Measurements from ENCODE around the gene TRMT44. TPM values are rescaled to one million over a fixed set of nuclear protein-coding genes. Genes with fewer than 3 reads are reported as not detected.

Gene TRMT44
- total and polyA plus RNA-seq, 2 of the 13 experiments (the other 11 are each of a cell fraction or from before 2014, with no cell fraction given): 5.8 to 8.6 TPM

DNA sequence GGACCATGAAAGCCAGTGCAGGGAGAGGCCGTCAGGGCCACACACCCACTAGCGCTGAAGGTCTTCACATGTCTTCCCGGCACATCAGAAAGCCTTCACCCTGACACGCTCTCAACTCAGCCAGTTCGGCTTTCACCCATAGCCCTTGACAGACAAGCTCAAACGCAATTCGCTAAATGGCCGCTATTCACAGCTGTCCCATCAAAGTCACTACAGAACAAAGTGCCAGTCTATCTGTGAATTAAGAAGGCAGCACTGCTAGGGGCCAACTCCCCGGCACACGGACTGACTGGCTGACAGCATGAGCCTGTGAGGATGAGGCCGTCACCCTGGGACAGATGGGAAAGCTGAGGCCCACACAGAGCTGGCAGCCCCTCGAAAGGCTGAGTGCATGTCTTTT, 45.8 kb upstream of the TRMT44 start:
- Histone ChIP-seq H2AFZ (ENCODE audit: low read length) (no peak overlapping the region), H3K4me2 (ENCODE audit: low read depth, low read length) (no peak overlapping the region), H3K36me3 (replicated peaks in 1 of 2; ENCODE audit: control insufficient read depth in 1 of 2, insufficient read depth in 2 of 2, low read length in 2 of 2) (peaks cover 0 to 23% of the 10 kb centered on the region in 2 experiments; a peak in 3 of 5 replicates), H3K9me3 (ENCODE audit: low read length) (no peaks in the 10 kb centered on the region), H3K9ac (ENCODE audit: insufficient read depth, low read depth, low read length) (no peak overlapping the region), H3K4me3 (replicated peaks in 1 of 3; ENCODE audit: insufficient read depth in 1 of 3, low read depth in 2 of 3, low read length in 3 of 3) (no peak overlapping the region), H3K79me2 (ENCODE audit: insufficient read depth, low read length) (no peaks in the 10 kb centered on the region), H3K27ac (ENCODE audit: extremely low read length, insufficient read depth, low read length) (no peak overlapping the region), H4K20me1 (ENCODE audit: insufficient read depth, low read length) (no peaks in the 10 kb centered on the region), H3K27me3 (ENCODE audit: control insufficient read depth in 1 of 2, insufficient read depth in 2 of 2, low read length in 2 of 2) (no peaks in the 10 kb centered on the region; a peak in 1 of 5 replicates), H3K4me1 (ENCODE audit: insufficient read depth, low read length) (no peaks in the 10 kb centered on the region)
- no TSS peak for BruUV-seq (replicated peaks)
- FAIRE-seq: no peak
- DNase-seq (ENCODE audit: low spot score): no peak
- TF ChIP-seq, protein P1, sequence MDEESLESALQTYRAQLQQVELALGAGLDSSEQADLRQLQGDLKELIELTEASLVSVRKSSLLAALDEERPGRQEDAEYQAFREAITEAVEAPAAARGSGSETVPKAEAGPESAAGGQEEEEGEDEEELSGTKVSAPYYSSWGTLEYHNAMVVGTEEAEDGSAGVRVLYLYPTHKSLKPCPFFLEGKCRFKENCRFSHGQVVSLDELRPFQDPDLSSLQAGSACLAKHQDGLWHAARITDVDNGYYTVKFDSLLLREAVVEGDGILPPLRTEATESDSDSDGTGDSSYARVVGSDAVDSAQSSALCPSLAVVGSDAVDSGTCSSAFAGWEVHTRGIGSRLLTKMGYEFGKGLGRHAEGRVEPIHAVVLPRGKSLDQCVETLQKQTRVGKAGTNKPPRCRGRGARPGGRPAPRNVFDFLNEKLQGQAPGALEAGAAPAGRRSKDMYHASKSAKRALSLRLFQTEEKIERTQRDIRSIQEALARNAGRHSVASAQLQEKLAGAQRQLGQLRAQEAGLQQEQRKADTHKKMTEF (CRISPR knock-in tag; IDR thresholded peaks at IDR 0.05): no peak
- intact Hi-C loops (cut with micrococcal nuclease; ENCODE audit: unreplicated experiment) (no loop called here), in situ Hi-C loops (cut with HindIII; ENCODE audit: extremely low pct_ligation_motif_present, low pct_unique_long_range_greater_than_20kb) (no loop called here)
- POLR2A ChIA-PET: no interaction called here
- CTCF ChIA-PET (ENCODE audit: low intra/inter-chr PET ratio, low total read pairs): no interaction called here
- WGBS (ENCODE audit: low lambda C conversion rate): 100% methylated on average over 10 of the region's 12 CpGs
- no peak for ATAC-seq

DNA sequence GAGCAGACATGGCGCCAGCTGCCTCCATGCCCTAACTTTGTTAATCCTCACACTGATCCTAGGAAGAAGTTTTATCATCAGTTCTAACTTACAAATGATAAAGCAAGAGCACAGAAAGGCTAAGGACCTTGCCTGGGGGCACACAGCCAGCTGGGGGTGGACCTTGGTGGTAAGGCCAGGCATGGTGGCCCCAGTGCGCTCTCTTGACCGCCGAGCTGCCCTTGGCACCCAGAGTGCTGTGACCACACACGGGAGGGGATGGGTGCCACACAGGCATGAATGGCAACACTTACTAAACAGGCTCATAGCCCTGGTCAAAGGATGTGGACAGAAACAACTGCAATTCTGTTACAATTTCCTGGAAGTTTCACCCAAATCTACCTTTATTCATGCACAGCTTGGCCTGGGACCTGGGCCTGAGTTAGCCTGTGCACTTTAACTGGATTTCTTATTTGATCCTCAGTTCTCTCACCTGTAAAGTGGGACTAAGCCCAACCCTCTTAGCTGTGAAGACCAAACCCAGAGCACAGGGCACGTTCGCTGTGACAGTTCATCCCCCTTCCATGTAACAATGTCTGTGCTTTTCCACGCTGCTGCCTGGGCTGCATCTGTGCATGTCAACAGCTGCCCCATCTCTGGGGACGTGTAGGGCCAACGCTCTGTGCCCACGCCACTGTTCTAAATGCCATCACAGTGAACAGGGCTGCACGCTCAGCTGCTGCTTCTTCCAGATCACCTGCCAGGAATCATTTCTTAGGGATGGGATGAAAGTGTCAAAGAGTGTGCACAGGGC, 44.9 kb upstream of the TRMT44 start:
- peaks cover 0 to 23% of the 10 kb centered on the region in 2 experiments; a peak in 3 of 5 replicates for H3K36me3 ChIP-seq (replicated peaks in 1 of 2; ENCODE audit: control insufficient read depth in 1 of 2, insufficient read depth in 2 of 2, low read length in 2 of 2)
- ATAC-seq (no peak), FAIRE-seq (no peak), DNase-seq (ENCODE audit: low spot score) (no peak)
- H3K9me3 ChIP-seq (ENCODE audit: low read length): no peaks in the 10 kb centered on the region
- WGBS (ENCODE audit: low lambda C conversion rate): 96% methylated on average over 7 of the region's 12 CpGs
- in situ Hi-C loops (cut with HindIII; ENCODE audit: extremely low pct_ligation_motif_present, low pct_unique_long_range_greater_than_20kb) (no loop called here), intact Hi-C loops (cut with micrococcal nuclease; ENCODE audit: unreplicated experiment) (no loop called here)
- no TSS peak for BruUV-seq (replicated peaks)
- H3K4me2 ChIP-seq (ENCODE audit: low read depth, low read length): no peak overlapping the region
- no peaks in the 10 kb centered on the region; a peak in 1 of 5 replicates for H3K27me3 ChIP-seq (ENCODE audit: control insufficient read depth in 1 of 2, insufficient read depth in 2 of 2, low read length in 2 of 2)
- CTCF ChIA-PET (ENCODE audit: low intra/inter-chr PET ratio, low total read pairs): no interaction called here
- POLR2A ChIA-PET: no interaction called here
- H4K20me1 ChIP-seq (ENCODE audit: insufficient read depth, low read length): no peaks in the 10 kb centered on the region
- H3K27ac ChIP-seq (ENCODE audit: extremely low read length, insufficient read depth, low read length): no peak overlapping the region
- no peak overlapping the region for H3K4me3 ChIP-seq (replicated peaks in 1 of 3; ENCODE audit: insufficient read depth in 1 of 3, low read depth in 2 of 3, low read length in 3 of 3)
- H3K4me1 ChIP-seq (ENCODE audit: insufficient read depth, low read length): no peaks in the 10 kb centered on the region
- H3K9ac ChIP-seq (ENCODE audit: insufficient read depth, low read depth, low read length): no peak overlapping the region
- TF ChIP-seq, protein P2, sequence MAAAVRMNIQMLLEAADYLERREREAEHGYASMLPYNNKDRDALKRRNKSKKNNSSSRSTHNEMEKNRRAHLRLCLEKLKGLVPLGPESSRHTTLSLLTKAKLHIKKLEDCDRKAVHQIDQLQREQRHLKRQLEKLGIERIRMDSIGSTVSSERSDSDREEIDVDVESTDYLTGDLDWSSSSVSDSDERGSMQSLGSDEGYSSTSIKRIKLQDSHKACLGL (CRISPR knock-in tag; IDR thresholded peaks at IDR 0.05): no peak
- TF ChIP-seq CENPX (CRISPR knock-in tag; IDR thresholded peaks at IDR 0.05) (no peak), GZF1 (CRISPR knock-in tag; IDR thresholded peaks at IDR 0.05) (no peak), ZFP37 (CRISPR knock-in tag; IDR thresholded peaks at IDR 0.05; ENCODE audit: borderline replicate concordance) (no peak)
- TF ChIP-seq, protein P3, sequence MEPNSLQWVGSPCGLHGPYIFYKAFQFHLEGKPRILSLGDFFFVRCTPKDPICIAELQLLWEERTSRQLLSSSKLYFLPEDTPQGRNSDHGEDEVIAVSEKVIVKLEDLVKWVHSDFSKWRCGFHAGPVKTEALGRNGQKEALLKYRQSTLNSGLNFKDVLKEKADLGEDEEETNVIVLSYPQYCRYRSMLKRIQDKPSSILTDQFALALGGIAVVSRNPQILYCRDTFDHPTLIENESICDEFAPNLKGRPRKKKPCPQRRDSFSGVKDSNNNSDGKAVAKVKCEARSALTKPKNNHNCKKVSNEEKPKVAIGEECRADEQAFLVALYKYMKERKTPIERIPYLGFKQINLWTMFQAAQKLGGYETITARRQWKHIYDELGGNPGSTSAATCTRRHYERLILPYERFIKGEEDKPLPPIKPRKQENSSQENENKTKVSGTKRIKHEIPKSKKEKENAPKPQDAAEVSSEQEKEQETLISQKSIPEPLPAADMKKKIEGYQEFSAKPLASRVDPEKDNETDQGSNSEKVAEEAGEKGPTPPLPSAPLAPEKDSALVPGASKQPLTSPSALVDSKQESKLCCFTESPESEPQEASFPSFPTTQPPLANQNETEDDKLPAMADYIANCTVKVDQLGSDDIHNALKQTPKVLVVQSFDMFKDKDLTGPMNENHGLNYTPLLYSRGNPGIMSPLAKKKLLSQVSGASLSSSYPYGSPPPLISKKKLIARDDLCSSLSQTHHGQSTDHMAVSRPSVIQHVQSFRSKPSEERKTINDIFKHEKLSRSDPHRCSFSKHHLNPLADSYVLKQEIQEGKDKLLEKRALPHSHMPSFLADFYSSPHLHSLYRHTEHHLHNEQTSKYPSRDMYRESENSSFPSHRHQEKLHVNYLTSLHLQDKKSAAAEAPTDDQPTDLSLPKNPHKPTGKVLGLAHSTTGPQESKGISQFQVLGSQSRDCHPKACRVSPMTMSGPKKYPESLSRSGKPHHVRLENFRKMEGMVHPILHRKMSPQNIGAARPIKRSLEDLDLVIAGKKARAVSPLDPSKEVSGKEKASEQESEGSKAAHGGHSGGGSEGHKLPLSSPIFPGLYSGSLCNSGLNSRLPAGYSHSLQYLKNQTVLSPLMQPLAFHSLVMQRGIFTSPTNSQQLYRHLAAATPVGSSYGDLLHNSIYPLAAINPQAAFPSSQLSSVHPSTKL (CRISPR knock-in tag; IDR thresholded peaks at IDR 0.05): no peak
- H2AFZ ChIP-seq (ENCODE audit: low read length): no peak overlapping the region
- H3K79me2 ChIP-seq (ENCODE audit: insufficient read depth, low read length): no peaks in the 10 kb centered on the region
